ENCODE data around the gene SH3RF3.

The SH3RF3 gene

GRCh38 chr2:109275120-109276012 lies 146.4 kb downstream of the SH3RF3 start:
- no peak for TF ChIP-seq FOXP2 (optimal IDR thresholded peaks at IDR 0.05; ENCODE audit: borderline replicate concordance, extremely low read depth, extremely low read length, insufficient read depth)
- no peak for TF ChIP-seq TAF1 (IDR thresholded peaks at IDR 0.05; ENCODE audit: borderline replicate concordance, insufficient read depth, low read length)
- no peak for TF ChIP-seq SIN3A (IDR thresholded peaks at IDR 0.05; ENCODE audit: borderline replicate concordance, insufficient read depth, low read length)
- TF ChIP-seq POLR2AphosphoS5 (IDR thresholded peaks at IDR 0.05; ENCODE audit: low read depth, low read length), result no peak
- no peak for TF ChIP-seq REST (IDR thresholded peaks at IDR 0.05; ENCODE audit: insufficient read depth in 1 of 2, low read depth in 2 of 2, low read length in 2 of 2)

- TF ChIP-seq REST (IDR thresholded peaks at IDR 0.05; ENCODE audit: insufficient read depth in 1 of 2, low read depth in 2 of 2, low read length in 2 of 2) (no peak), FOXP2 (optimal IDR thresholded peaks at IDR 0.05; ENCODE audit: borderline replicate concordance, extremely low read depth, extremely low read length, insufficient read depth) (no peak), POLR2AphosphoS5 (IDR thresholded peaks at IDR 0.05; ENCODE audit: low read depth, low read length) (no peak), TAF1 (IDR thresholded peaks at IDR 0.05; ENCODE audit: borderline replicate concordance, insufficient read depth, low read length) (no peak), SIN3A (IDR thresholded peaks at IDR 0.05; ENCODE audit: borderline replicate concordance, insufficient read depth, low read length) (no peak)
Measured at GRCh38 chr2:109277406-109277805, 148.4 kb downstream of the SH3RF3 start.

GRCh38 chr2:109279243-109279860 lies 150.3 kb downstream of the SH3RF3 start:
- TF ChIP-seq REST (IDR thresholded peaks at IDR 0.05; ENCODE audit: insufficient read depth in 1 of 2, low read depth in 2 of 2, low read length in 2 of 2), result no peak
- TF ChIP-seq SIN3A (IDR thresholded peaks at IDR 0.05; ENCODE audit: borderline replicate concordance, insufficient read depth, low read length), result no peak
- TF ChIP-seq FOXP2 (optimal IDR thresholded peaks at IDR 0.05; ENCODE audit: borderline replicate concordance, extremely low read depth, extremely low read length, insufficient read depth), result no peak
- TF ChIP-seq TAF1 (IDR thresholded peaks at IDR 0.05; ENCODE audit: borderline replicate concordance, insufficient read depth, low read length), result no peak
- TF ChIP-seq POLR2AphosphoS5 (IDR thresholded peaks at IDR 0.05; ENCODE audit: low read depth, low read length), result no peak

- no peak for TF ChIP-seq SIN3A (IDR thresholded peaks at IDR 0.05; ENCODE audit: borderline replicate concordance, insufficient read depth, low read length)
- TF ChIP-seq FOXP2 (optimal IDR thresholded peaks at IDR 0.05; ENCODE audit: borderline replicate concordance, extremely low read depth, extremely low read length, insufficient read depth), result no peak
- no peak for TF ChIP-seq REST (IDR thresholded peaks at IDR 0.05; ENCODE audit: insufficient read depth in 1 of 2, low read depth in 2 of 2, low read length in 2 of 2)
- no peak for TF ChIP-seq TAF1 (IDR thresholded peaks at IDR 0.05; ENCODE audit: borderline replicate concordance, insufficient read depth, low read length)
- TF ChIP-seq POLR2AphosphoS5 (IDR thresholded peaks at IDR 0.05; ENCODE audit: low read depth, low read length), result no peak
Measured at GRCh38 chr2:109280804-109281203, 151.8 kb downstream of the SH3RF3 start.
